Stimulated activated CD4-positive, alpha-beta T cell treated with anti-CD3 and anti-CD28 coated beads, Interleukin-1b, Interleukin-23, amount 100 ng/mL, for 48 hours (primary cell): ENCODE data around the gene GPR150.

Experiments
- DNase-seq: peaks from one replicate; pipeline ENCODE4 v3.0.0-alpha.2; 2020

Gene GPR150

GRCh38 chr5:95620030-95620869, at the start of gene GPR150:
Gene GPR150, plus strand, starts transcription at chr5:95620087. Its CDS starts 189 bp downstream, at chr5:95620276.
- peak; percentile 68 for DNase-seq

GRCh38 chr5:95572016-95572415, 47.9 kb upstream of the GPR150 start:
- DNase-seq = no peak

- DNase-seq = no peak
Observed at GRCh38 chr5:95581576-95581975, 38.3 kb upstream of the GPR150 start.

- no peak for DNase-seq
Observed at GRCh38 chr5:95583992-95584391, 35.9 kb upstream of the GPR150 start.

GRCh38 chr5:95590880-95591279, 29.0 kb upstream of the GPR150 start:
- no peak for DNase-seq

- no peak for DNase-seq
Observed at GRCh38 chr5:95591490-95591901, 28.4 kb upstream of the GPR150 start.

GRCh38 chr5:95595289-95595931, 24.5 kb upstream of the GPR150 start:
- no peak for DNase-seq

- DNase-seq = no peak
Observed at GRCh38 chr5:95599252-95599651, 20.6 kb upstream of the GPR150 start.

GRCh38 chr5:95600557-95600956, 19.3 kb upstream of the GPR150 start:
- DNase-seq = no peak

- DNase-seq = no peak
Observed at GRCh38 chr5:95605786-95606185, 14.1 kb upstream of the GPR150 start.

- DNase-seq = no peak
Observed at GRCh38 chr5:95606419-95606818, 13.5 kb upstream of the GPR150 start.

- DNase-seq = no peak
Observed at GRCh38 chr5:95609711-95610110, 10.2 kb upstream of the GPR150 start.

GRCh38 chr5:95610546-95610945, 9.3 kb upstream of the GPR150 start:
- no peak for DNase-seq

- no peak for DNase-seq
Observed at GRCh38 chr5:95611396-95611795, 8.5 kb upstream of the GPR150 start.

- no peak for DNase-seq
Observed at GRCh38 chr5:95613514-95613913, 6.4 kb upstream of the GPR150 start.

GRCh38 chr5:95615164-95615467, 4.8 kb upstream of the GPR150 start:
- no peak for DNase-seq

- no peak for DNase-seq
Observed at GRCh38 chr5:95617057-95617456, 2.8 kb upstream of the GPR150 start.

GRCh38 chr5:95619096-95619495, 791 bp upstream of the GPR150 start:
- no peak for DNase-seq

- DNase-seq = no peak
Observed at GRCh38 chr5:95619514-95620029, 315 bp upstream of the GPR150 start.

GRCh38 chr5:95620870-95621838, 1.3 kb downstream of the GPR150 start:
- peak; percentile 49 for DNase-seq

- DNase-seq = no peak
Observed at GRCh38 chr5:95621839-95622629, 2.1 kb downstream of the GPR150 start.

GRCh38 chr5:95623706-95624105, 3.8 kb downstream of the GPR150 start:
- no peak for DNase-seq
